ENCODE results near the gene MRPL41. TPM values are rescaled to one million over a fixed set of nuclear protein-coding genes. Genes with fewer than 3 reads are reported as not detected.
"Not testable (repeated sequence)": the region's sequence is repeated elsewhere in the genome, so short reads cannot be mapped to it uniquely, and the experiment has no call there.

The MRPL41 gene
- total RNA-seq, 1 donor from 2014 or later: 30.2 TPM

GRCh38 chr9:137506702-137507171, 44.9 kb upstream of the MRPL41 start:
- peaks cover 7% of the 10 kb centered on the region for H3K36me3 Mint-ChIP-seq (ENCODE audit: insufficient read depth)
- no peak overlapping the region for H3K27ac Mint-ChIP-seq
- H3K4me3 Mint-ChIP-seq (ENCODE audit: low read depth): no peak overlapping the region
- TF ChIP-seq CTCF (IDR thresholded peaks at IDR 0.05; ENCODE audit: unreplicated experiment): no peak
- H3K4me1 Mint-ChIP-seq (ENCODE audit: low read depth): no peaks in the 10 kb centered on the region
- H3K27me3 Mint-ChIP-seq: no peaks in the 10 kb centered on the region
- DNase-seq (ENCODE audit: low spot score, unreplicated experiment): no peak
- H3K9me3 Mint-ChIP-seq (ENCODE audit: low read depth): peaks cover 7% of the 10 kb centered on the region

GRCh38 chr9:137509198-137509597, 42.5 kb upstream of the MRPL41 start:
- Mint-ChIP-seq H3K4me3 (ENCODE audit: low read depth) (no peak overlapping the region), H3K36me3 (ENCODE audit: insufficient read depth) (peaks cover 7% of the 10 kb centered on the region), H3K4me1 (ENCODE audit: low read depth) (peaks cover 2% of the 10 kb centered on the region), H3K27ac (no peak overlapping the region), H3K27me3 (no peaks in the 10 kb centered on the region), H3K9me3 (ENCODE audit: low read depth) (peaks cover 5% of the 10 kb centered on the region)
- no peak for TF ChIP-seq CTCF (IDR thresholded peaks at IDR 0.05; ENCODE audit: unreplicated experiment)
- no peak for DNase-seq (ENCODE audit: low spot score, unreplicated experiment)

GRCh38 chr9:137511126-137511525, 40.6 kb upstream of the MRPL41 start:
- DNase-seq (ENCODE audit: low spot score, unreplicated experiment); H3K27me3 Mint-ChIP-seq; H3K27ac Mint-ChIP-seq; H3K36me3 Mint-ChIP-seq (ENCODE audit: insufficient read depth); H3K9me3 Mint-ChIP-seq (ENCODE audit: low read depth); H3K4me3 Mint-ChIP-seq (ENCODE audit: low read depth); H3K4me1 Mint-ChIP-seq (ENCODE audit: low read depth): not testable (repeated sequence)

- Mint-ChIP-seq H3K36me3 (ENCODE audit: insufficient read depth) (peaks cover 7% of the 10 kb centered on the region), H3K4me3 (ENCODE audit: low read depth) (no peak overlapping the region), H3K27ac (peak overlapping the region; percentile 15), H3K27me3 (no peaks in the 10 kb centered on the region), H3K4me1 (ENCODE audit: low read depth) (peaks cover 2% of the 10 kb centered on the region), H3K9me3 (ENCODE audit: low read depth) (peaks cover 5% of the 10 kb centered on the region)
- DNase-seq (ENCODE audit: low spot score, unreplicated experiment): no peak
- no peak for TF ChIP-seq CTCF (IDR thresholded peaks at IDR 0.05; ENCODE audit: unreplicated experiment)
These were observed 39.8 kb upstream of the MRPL41 start for GRCh38 chr9:137511758-137512463.

GRCh38 chr9:137513136-137513535, 38.5 kb upstream of the MRPL41 start:
- H3K27me3 Mint-ChIP-seq; H3K27ac Mint-ChIP-seq; H3K36me3 Mint-ChIP-seq (ENCODE audit: insufficient read depth); H3K4me1 Mint-ChIP-seq (ENCODE audit: low read depth); H3K9me3 Mint-ChIP-seq (ENCODE audit: low read depth); DNase-seq (ENCODE audit: low spot score, unreplicated experiment); H3K4me3 Mint-ChIP-seq (ENCODE audit: low read depth): not testable (repeated sequence)

- H3K27ac Mint-ChIP-seq; H3K4me3 Mint-ChIP-seq (ENCODE audit: low read depth); H3K9me3 Mint-ChIP-seq (ENCODE audit: low read depth); H3K4me1 Mint-ChIP-seq (ENCODE audit: low read depth); H3K27me3 Mint-ChIP-seq; H3K36me3 Mint-ChIP-seq (ENCODE audit: insufficient read depth); DNase-seq (ENCODE audit: low spot score, unreplicated experiment): not testable (repeated sequence)
These were observed 37.7 kb upstream of the MRPL41 start for GRCh38 chr9:137513801-137514570.
